ENCODE data around the gene TRAF3IP1.

TRAF3IP1 gene

DNA sequence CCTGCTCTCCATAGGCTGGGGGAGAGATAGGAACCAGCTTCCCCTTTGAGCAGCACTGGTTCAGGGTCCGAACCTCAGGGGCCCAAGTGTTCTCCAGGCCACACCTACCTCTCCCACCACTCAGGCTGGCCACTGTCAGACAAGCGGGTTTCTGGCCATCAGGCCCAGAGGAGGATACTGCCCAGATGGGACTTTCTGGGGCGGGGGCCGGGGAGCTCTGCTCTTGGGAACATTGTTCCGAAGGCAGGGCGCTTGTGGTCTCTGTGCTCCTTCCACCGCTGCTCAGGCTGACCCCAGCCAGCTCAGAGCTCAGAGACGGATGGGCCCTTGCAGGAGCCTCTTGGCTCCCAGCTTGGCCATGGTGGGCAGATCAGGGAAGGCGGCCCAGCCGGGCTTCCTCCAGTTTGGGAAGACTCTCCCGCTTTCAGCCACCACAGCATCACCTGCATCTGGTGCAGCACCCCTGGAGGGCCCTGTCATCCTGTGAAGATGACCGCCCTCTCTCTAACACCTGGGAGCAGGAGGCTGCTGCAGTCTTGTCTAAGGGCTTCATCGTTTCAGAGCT is 5.2 kb upstream of the TRAF3IP1 start:
- TF ChIP-seq GATA3 (IDR thresholded peaks at IDR 0.05; ENCODE audit: low read depth, low read length) (no peak), GATA2 (IDR thresholded peaks at IDR 0.05; ENCODE audit: low read depth, low read length) (no peak)

DNA sequence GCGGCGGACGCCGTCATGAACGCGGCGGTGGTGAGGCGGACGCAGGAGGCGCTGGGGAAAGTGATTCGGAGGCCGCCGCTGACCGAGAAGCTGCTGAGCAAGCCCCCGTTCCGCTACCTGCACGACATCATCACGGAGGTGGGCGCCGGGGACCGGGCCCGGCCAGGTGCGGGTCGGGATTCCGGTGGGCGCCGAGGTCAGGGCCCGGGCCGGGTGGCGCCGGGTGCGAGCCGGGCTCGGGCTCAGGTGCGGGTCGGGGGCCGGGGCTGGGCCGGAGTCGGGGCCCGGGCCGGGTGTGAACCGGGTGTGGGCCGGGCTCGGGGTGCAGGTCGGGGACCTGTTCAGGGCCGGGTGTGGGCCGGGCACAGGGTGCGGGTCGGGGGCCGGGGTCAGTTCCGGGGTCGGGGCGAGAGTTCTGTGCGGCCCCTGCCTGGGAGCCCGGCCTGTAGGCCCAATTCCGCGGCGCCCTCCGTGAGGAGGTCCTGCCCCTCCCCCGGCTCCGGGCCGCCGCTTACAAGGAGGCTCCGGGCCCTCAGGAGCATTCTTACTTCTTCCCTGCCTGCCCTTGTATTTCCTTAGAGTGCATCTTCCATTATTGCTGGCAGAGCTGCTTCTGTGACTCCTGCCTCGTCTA is 447 bp downstream of the TRAF3IP1 start:
- no peak for TF ChIP-seq GATA3 (IDR thresholded peaks at IDR 0.05; ENCODE audit: low read depth, low read length)
- TF ChIP-seq GATA2 (IDR thresholded peaks at IDR 0.05; ENCODE audit: low read depth, low read length) = no peak

DNA sequence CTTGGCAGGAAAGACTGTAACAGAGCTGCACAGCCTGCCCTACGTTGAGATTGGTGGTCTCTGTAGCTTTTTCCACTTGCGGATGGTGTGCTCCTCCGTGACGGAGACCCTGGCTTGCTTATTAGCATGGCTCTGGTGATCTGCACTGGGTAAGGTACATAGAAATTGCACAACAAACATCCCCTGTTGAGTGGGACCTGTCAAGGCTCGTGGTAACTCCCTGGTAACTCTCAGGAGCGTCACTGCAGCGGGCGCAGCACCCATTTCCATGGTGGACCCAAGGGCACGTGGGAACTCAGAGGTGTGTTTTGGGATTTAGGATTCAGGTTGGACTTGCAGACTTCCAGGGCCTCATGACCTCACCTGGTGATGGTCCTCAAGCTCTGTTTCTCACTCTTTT is 1.1 kb downstream of the TRAF3IP1 start:
- no peak for TF ChIP-seq GATA3 (IDR thresholded peaks at IDR 0.05; ENCODE audit: low read depth, low read length)
- TF ChIP-seq GATA2 (IDR thresholded peaks at IDR 0.05; ENCODE audit: low read depth, low read length) = no peak

DNA sequence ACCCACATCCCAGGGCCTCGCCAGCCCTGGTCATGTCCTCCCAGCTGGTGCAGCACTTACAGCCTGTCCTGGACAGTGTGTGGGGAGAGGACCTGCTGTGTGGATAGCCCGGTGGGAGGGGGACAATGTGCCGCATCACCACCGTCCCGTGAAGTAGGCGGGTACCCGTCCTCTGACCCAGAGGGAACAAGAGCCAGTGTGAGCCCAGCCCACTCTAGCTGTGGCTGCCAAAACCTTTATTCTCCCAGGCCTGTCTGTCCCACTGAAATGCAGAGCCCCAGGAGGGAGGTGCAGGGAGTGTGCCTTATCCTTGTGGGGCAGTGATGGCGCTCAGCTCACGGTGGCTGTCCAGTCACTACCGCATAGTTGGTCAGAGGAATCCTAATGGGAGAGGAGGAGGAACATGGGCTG is 1.7 kb downstream of the TRAF3IP1 start:
- TF ChIP-seq GATA3 (IDR thresholded peaks at IDR 0.05; ENCODE audit: low read depth, low read length) (no peak), GATA2 (IDR thresholded peaks at IDR 0.05; ENCODE audit: low read depth, low read length) (no peak)

DNA sequence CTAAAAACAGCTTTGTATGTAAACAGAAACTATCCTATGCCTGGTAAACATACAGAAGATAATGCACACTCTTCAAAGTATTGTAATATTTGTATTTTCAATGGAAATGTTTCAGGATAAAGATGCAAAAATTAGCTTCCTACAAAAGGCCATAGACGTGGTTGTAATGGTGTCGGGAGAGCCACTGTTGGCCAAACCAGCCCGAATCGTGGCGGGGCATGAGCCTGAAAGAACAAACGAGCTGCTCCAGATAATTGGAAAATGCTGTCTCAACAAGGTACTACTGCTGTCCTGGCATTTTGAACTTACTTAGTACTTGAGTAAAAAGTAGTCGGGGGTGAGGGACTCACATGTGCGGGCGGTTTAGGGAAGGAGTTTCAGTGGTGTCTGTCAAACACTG is 5.4 kb downstream of the TRAF3IP1 start:
- TF ChIP-seq GATA2 (IDR thresholded peaks at IDR 0.05; ENCODE audit: low read depth, low read length) (no peak), GATA3 (IDR thresholded peaks at IDR 0.05; ENCODE audit: low read depth, low read length) (no peak)

DNA sequence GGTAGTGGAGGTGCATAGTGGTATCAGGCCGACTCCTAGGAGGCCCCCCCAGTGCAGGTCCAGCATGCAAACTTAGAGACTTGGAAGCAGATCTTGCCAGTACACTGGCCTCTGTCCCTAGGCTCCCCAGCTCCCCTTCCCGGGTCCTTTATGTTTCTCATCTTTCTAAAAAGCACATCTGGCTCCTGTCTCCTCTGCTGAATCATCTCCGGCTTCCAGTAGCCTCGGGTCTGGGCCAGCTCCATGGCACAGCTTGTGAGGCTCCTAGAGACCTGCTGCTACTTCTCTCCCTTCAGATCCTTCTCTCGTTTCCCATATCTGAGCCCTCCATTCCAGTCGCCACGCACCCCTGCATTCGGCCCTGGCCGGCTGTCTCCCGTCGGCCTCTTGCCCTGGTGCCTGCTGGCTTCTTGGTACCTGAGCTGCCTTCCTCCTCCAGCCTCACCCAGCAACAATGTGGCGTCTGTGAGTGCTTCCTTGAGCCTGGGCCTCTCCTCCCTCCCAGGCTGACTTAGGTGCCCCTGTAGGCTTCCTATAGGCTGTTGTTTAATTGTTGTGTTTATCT is 6.6 kb downstream of the TRAF3IP1 start:
- TF ChIP-seq GATA2 (IDR thresholded peaks at IDR 0.05; ENCODE audit: low read depth, low read length) = no peak
- no peak for TF ChIP-seq GATA3 (IDR thresholded peaks at IDR 0.05; ENCODE audit: low read depth, low read length)

DNA sequence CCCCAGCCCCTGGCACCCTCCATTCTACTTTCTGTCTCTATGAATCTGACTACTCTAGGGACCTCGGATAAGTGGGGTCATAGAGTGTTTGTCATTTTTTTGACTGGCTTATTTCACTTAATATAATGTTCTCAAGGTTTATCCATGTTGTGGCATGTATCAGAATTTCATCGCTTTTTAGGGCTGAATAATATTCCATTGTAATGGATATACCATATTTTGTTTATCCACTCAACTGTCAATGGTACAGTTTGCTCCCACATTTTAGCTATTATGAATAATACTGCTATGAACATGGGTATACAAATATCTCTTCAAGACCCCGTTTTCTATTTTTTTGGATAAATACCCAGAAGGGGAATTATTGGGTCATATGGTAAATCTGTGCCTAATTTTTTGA is 7.4 kb downstream of the TRAF3IP1 start:
- TF ChIP-seq GATA3 (IDR thresholded peaks at IDR 0.05; ENCODE audit: low read depth, low read length) = no peak
- no peak for TF ChIP-seq GATA2 (IDR thresholded peaks at IDR 0.05; ENCODE audit: low read depth, low read length)

DNA sequence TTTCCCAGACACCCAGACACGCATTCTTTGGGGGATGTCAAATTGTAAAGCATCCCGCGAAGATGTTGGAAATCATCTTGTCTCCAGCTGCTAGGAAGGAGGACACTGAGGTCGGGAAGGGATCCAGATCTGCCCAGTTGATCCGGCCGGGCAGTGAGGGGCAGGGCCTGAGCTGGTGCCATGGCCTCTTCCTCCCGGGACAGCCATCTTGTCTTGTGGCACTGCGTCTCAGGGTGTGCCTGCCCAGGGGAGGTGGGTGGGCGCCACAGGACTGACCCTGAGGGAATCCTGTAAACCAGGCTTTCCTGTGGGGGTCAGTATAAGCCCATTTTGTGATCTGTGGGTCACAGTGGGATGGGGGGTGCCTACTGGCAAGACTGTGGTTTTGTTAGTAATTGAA is 10.1 kb downstream of the TRAF3IP1 start:
- TF ChIP-seq GATA2 (IDR thresholded peaks at IDR 0.05; ENCODE audit: low read depth, low read length) (no peak), GATA3 (IDR thresholded peaks at IDR 0.05; ENCODE audit: low read depth, low read length) (no peak)

DNA sequence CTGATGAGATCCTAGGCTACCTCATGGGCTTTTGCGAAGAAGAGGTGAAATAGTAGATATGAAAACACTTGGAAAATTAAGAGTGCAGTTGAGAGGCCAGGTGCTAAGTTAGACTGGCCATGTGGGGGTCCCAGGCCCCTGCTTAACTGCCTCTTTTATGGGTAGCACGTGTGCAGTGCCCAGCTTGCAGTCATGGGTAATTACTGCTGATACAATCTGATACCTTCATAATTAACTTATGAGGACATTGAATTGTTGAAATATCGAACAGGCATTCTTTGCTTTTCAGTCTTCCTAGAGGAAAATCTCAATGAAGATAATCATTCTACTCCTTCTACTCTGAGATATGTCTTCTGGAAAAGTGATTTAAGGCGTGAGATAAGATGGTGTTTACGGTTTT is 11.6 kb downstream of the TRAF3IP1 start:
- peak; percentile 52 for TF ChIP-seq GATA3 (IDR thresholded peaks at IDR 0.05; ENCODE audit: low read depth, low read length)
- peak; percentile 56 for TF ChIP-seq GATA2 (IDR thresholded peaks at IDR 0.05; ENCODE audit: low read depth, low read length)

DNA sequence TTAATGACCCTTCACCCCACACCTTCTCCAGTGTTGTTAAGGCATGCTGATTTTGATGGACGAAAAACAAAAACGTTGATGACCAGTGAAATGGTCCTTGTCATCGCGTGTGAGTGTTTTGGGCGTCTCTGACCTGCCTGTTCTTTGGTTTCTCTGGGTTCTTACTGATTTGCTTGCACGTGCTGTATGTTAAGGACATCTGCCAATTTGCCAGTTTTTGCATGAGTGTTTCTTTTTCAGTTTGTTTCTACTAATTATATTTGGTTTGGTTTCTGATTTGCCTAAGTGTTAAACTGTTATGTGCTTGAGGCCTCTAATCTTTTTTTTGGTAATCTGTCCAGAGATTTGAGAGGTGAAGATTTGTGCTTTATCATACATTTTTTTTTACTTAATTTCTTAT is 14.6 kb downstream of the TRAF3IP1 start:
- no peak for TF ChIP-seq GATA3 (IDR thresholded peaks at IDR 0.05; ENCODE audit: low read depth, low read length)
- no peak for TF ChIP-seq GATA2 (IDR thresholded peaks at IDR 0.05; ENCODE audit: low read depth, low read length)

DNA sequence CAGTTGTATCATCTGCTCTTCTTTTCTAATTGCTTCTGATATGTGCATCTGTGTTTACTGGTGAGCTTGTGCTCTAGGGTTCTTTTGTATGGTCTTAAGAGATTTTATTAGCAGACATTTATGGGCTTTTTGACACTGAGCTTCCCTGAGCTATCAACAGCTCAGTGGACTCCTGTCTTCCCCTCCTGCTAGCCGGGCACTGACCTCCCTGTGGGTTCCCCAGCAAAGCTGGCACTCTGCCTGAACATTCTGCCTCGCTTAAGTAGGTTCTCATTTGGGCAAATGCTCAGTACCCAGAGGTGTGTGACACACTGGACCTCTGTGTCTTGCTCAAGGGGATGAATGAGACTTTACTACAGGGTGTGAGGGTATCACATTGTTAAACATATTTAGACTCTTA is 15.8 kb downstream of the TRAF3IP1 start:
- TF ChIP-seq GATA3 (IDR thresholded peaks at IDR 0.05; ENCODE audit: low read depth, low read length) (no peak), GATA2 (IDR thresholded peaks at IDR 0.05; ENCODE audit: low read depth, low read length) (no peak)

DNA sequence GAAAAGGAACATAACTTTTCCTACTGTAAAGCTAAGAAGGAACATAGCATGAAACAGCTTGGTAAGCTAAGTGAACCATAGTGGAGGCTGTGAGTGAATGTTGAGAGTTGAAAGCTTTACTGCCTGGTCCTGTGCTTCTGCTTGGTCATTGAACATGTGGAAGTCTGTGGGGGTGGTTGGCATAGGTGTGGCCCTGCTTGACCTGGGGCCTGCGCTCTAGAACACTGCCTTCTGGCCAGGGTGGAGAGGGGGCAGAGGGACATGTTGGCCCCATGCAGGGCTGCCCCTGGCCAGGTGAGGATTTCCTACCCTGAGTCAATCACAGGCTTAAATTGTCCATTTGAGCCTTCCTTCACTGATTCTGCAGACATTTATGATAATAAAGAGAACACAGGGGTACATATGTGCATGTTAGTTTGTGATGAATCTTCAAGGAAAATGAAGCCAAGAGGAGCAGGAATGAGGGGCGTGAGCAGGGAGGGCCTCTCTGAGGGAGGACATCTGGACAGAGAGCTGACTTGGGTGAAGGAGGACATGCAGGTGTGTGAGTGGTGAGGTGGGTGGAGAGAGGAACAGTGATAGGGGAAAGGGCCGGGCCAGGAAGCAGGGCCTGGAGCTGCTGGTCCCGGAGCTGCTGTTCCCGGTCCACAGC is 16.6 kb downstream of the TRAF3IP1 start:
- no peak for TF ChIP-seq GATA3 (IDR thresholded peaks at IDR 0.05; ENCODE audit: low read depth, low read length)
- TF ChIP-seq GATA2 (IDR thresholded peaks at IDR 0.05; ENCODE audit: low read depth, low read length) = no peak

DNA sequence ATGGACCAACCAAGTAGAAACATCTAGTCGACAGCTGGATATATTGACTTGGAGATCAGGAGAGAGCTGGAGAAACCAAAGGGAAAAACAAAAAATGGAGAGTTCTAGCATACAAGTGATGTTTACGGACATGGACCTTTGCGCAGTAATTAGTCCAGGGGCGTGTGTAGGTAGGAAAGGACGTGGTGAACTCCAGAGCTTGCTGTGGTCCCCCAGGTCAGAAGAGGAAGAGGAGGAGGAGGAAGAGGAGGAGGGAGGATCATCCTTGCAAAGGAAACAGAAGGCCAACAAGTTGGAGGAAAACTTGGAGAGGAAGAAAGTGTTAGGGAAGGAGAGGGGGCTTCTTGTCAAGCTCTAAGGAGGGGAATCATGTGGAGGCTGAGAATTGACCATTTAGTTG is 17.5 kb downstream of the TRAF3IP1 start:
- TF ChIP-seq GATA2 (IDR thresholded peaks at IDR 0.05; ENCODE audit: low read depth, low read length) = no peak
- TF ChIP-seq GATA3 (IDR thresholded peaks at IDR 0.05; ENCODE audit: low read depth, low read length) = no peak

DNA sequence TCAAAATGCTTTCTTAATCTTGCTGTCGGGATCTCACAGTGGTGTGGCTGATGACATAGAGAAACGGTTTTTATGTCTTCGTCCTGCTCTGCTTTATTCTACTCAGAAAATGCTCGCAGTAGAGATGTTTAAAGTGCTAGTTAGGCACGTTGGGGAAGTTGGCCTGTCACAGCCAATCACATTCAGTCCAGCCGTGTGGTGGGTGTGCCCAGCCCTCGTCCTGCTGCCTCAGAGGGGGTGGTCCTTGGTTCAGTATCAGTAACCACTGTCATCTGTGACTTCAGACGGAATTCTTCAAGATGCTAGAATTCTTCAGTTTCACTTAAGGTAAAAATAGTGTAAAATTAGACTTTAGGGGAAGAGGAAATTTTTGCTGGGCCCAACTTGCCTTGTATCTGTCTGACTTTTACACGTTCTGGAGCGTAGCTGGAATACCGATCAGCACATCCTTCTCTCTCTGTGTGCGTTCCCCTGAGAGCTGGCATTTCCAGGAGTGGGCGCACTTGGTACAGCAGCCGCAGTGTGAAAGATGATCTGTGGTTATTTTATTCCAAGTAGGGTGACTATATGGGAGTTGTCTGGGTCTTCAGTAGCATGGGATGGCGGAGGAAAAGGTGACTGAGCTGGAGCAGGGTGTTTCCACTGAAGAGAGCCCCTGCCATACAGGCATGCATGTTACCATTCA is 18.5 kb downstream of the TRAF3IP1 start:
- TF ChIP-seq GATA2 (IDR thresholded peaks at IDR 0.05; ENCODE audit: low read depth, low read length) = no peak
- no peak for TF ChIP-seq GATA3 (IDR thresholded peaks at IDR 0.05; ENCODE audit: low read depth, low read length)
